Spleen (tissue), 7 donors: ENCODE data around the gene TRIM65.

ENCODE experiments used
- CTCF ChIP-seq, 11 experiments: fragments of 200-600 bp in 7 of 11; fragments of 450-650 bp in 4 of 11; sonication (generic) in 4 of 11; IDR thresholded peaks in 8 of 11; conservative IDR thresholded peaks in 3 of 11; 1 replicate in 7 of 11; 2 replicates in 4 of 11; pipeline versions ENCODE4 v1.4.0 to v1.8.0; 2016 to 2021; ENCODE audit warnings: antibody characterized with exemption in 11 of 11, inconsistent platforms in 4 of 11, mild to moderate bottlenecking in 1 of 11
- POLR2A ChIP-seq, 3 donors: fragments of 450-650 bp; IDR thresholded peaks; one replicate each; pipeline ENCODE4 v1.5.1; 2017; ENCODE audit warnings: antibody characterized with exemption in 3 of 3, mild to moderate bottlenecking in 1 of 3
- POLR2AphosphoS5 ChIP-seq, 3 donors: sonication (generic); formaldehyde crosslinking; IDR thresholded peaks; one replicate each; pipeline ENCODE4 v1.5.1; 2017; ENCODE audit warnings: antibody characterized with exemption in 3 of 3
- donor health status: DM: no; HTN: no; CAD: no; lungs with moderate emphysema.
- donor health status: DM: no; HTN: no; CAD: no.
- donor health status: DM: no; HTN: no; CAD: no.

- TF ChIP-seq CTCF (IDR thresholded peaks at IDR 0.05 in 8 of 11, conservative IDR thresholded peaks at IDR 0.05 in 3 of 11): no peak
- TF ChIP-seq POLR2A (IDR thresholded peaks at IDR 0.05): no peak
- peak; percentile 58 to 79 (median 71) for TF ChIP-seq POLR2AphosphoS5 (IDR thresholded peaks at IDR 0.05)
Measured at GRCh38 chr17:75872434-75873351, 24.1 kb downstream of the TRIM65 start.
